HG03378 (cell line): ENCODE measurements around the gene FN3KRP.
"Not testable (repeated sequence)": the region's sequence is repeated elsewhere in the genome, so short reads cannot be mapped to it uniquely, and the experiment has no call there.

Source experiments
- ATAC-seq: cut with Tn5 transposase; IDR thresholded peaks from one replicate; pipeline ENCODE4 v1.9.1; 2021; ENCODE audit warnings: mild to moderate bottlenecking, moderate library complexity; ENCODE audit not compliant: unreplicated experiment

FN3KRP gene

DNA sequence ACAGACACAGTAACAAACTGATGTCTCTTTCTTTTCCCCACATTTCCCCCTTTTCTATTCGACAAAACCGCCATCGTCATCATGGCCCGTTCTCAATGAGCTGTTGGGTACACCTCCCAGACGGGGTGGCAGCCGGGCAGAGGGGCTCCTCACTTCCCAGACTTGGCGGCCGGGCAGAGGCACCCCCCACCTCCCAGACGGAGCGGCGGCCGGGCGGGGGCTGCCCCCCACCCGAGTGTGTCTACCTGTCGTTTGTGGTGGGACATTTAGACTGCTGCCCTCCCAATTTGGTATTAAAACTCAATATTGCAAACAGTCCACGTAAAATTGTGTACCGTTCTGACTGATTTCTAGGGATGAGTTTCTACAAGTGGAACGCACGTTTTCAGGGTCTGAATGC lies 58.0 kb downstream of the FN3KRP start:
- not testable (repeated sequence) for ATAC-seq

DNA sequence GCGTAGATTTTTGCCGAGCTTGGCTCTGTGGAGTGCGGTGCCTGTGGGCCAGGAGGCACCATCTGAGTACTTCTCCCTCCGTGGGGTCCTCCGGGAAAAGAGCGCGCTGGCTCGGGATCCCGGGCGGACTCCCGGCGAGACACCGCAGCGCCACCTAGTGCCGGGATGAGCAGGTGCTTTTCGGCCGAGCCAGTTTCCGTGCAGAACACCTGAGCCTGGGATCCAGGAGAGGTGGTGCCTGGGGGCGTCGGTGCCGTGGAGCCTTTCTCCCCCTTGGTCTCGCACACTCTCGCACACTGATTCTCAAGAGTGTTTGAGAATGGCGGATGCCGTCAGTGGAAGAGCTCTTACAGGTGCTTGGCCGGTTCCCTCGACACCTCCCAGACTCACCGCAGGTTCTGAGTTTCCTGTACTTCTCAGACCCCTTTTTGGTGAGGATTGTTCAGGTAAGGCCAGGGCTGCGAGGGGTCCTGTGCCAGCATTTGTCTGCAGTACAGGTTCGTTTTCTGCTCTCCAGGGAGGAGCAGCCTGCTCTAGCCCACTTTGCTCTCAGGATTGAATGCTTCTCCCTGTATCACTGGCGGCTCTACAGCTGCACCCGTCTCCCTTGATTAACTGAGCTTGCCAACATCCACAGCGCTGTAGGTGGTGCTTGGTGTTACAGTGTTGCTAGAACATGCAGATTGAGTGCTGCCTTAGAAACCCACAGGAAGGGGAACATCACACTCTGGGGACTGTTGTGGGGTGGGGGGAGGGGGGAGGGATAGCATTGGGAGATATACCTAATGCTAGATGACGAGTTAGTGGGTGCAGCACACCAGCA lies 58.7 kb downstream of the FN3KRP start:
- no peak for ATAC-seq

DNA sequence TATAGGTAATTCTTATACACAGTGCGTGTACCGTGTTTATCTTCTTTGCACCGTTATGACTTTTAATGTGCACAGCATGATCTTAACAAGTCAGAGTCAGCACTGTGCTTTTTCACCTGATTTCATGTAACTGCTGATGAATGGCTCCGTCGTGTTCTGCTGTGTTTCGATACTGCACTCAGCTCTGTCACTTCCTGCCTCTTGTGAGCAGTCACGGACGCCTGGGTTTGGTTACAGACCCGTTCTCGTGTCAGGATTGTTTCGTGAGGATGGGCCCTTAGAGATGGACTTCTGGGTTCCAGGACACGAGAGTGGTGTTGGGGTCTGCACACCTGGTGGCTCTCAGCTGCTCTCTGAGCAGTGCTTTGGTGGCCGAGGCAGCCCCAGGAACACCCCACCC lies 59.9 kb downstream of the FN3KRP start:
- no peak for ATAC-seq
